Fibroblast of lung (primary cell): ENCODE measurements around the gene MESP1. TPM values are rescaled to one million over a fixed set of nuclear protein-coding genes. Genes with fewer than 3 reads are reported as not detected.

ENCODE experiments used
- DNase-seq, 2 donors: peaks; one replicate each; pipeline versions ENCODE4 v3.0.0 to v3.0.0-alpha.2; 2010; ENCODE audit warnings: low read depth in 2 of 2
- H2AFZ ChIP-seq: 2 replicates; pipeline ENCODE4 v1.5.1; 2012; ENCODE audit warnings: low read length, control low read depth, inconsistent platforms
- H3K27ac ChIP-seq: 2 replicates; pipeline ENCODE4 v1.5.1; 2011; ENCODE audit warnings: low read length, control low read depth; ENCODE audit not compliant: insufficient read depth
- H3K27me3 ChIP-seq: 2 replicates; pipeline ENCODE4 v1.5.1; 2011; ENCODE audit warnings: mild to moderate bottlenecking, low read length; ENCODE audit not compliant: control insufficient read depth, insufficient read depth
- H3K36me3 ChIP-seq: 2 replicates; pipeline ENCODE4 v1.5.1; 2011; ENCODE audit warnings: low read length; ENCODE audit not compliant: control insufficient read depth, insufficient read depth
- H3K4me1 ChIP-seq: 2 replicates; pipeline ENCODE4 v1.5.1; 2011; ENCODE audit warnings: low read length; ENCODE audit not compliant: control insufficient read depth, insufficient read depth; ENCODE audit errors: extremely low read depth
- H3K4me2 ChIP-seq: 2 replicates; pipeline ENCODE4 v1.5.1; 2011; ENCODE audit warnings: low read length, control low read depth; ENCODE audit not compliant: insufficient read depth; ENCODE audit errors: extremely low read depth
- H3K4me3 ChIP-seq, 4 experiments: fragments of 200-600 bp in 1 of 4; sonication (generic) in 1 of 4; replicated peaks in 1 of 4; 2 replicates each; pipeline ENCODE4 v1.5.1; 2011 to 2016; ENCODE audit warnings: low read length in 4 of 4, low read depth in 3 of 4, mild to moderate bottlenecking in 3 of 4, control low read depth in 2 of 4, inconsistent platforms in 1 of 4, mixed read lengths in 1 of 4; ENCODE audit not compliant: insufficient read depth in 1 of 4; ENCODE audit errors: control extremely low read depth in 1 of 4
- H3K79me2 ChIP-seq: 2 replicates; pipeline ENCODE4 v1.5.1; 2012; ENCODE audit warnings: mild to moderate bottlenecking, low read length, inconsistent platforms; ENCODE audit not compliant: control insufficient read depth, insufficient read depth
- H3K9ac ChIP-seq: 2 replicates; pipeline ENCODE4 v1.5.1; 2011; ENCODE audit warnings: mild to moderate bottlenecking, low read length, control low read depth; ENCODE audit not compliant: insufficient read depth
- H3K9me3 ChIP-seq: 2 replicates; pipeline ENCODE4 v1.5.1; 2012; ENCODE audit warnings: low read depth, low read length; ENCODE audit not compliant: control insufficient read depth, insufficient read depth
- H4K20me1 ChIP-seq: 2 replicates; pipeline ENCODE4 v1.5.1; 2011; ENCODE audit warnings: low read length; ENCODE audit not compliant: control insufficient read depth, insufficient read depth; ENCODE audit errors: extremely low read depth
- EZH2 ChIP-seq: IDR thresholded peaks from 2 replicates; pipeline ENCODE4 v1.5.1; 2012; ENCODE audit warnings: low read length, control low read depth, mild to moderate bottlenecking; ENCODE audit errors: missing control alignments
- polyA plus RNA-seq, 2 donors: library from polyadenylated mRNA; depleted of rRNA in 1 of 2; stranded (reverse) in 1 of 2; unstranded in 1 of 2; fragments of >200 nt; gene quantifications; 2 replicates each; pipeline ENCODE4 v1.2.1, GENCODE V29; 2011 to 2012; ENCODE audit warnings: missing spikeins in 1 of 2
- total RNA-seq: library from RNA; depleted of rRNA; stranded (reverse); fragments of >200 nt; gene quantifications from 2 replicates; pipeline ENCODE4 v1.2.1, GENCODE V29; 2014
- TF ChIP-seq, protein P1 (sequence below), 2 donors: IDR thresholded peaks in 1 of 2; conservative IDR thresholded peaks in 1 of 2; 1 replicate in 1 of 2; 2 replicates in 1 of 2; pipeline ENCODE4 v1.5.1; 2011 to 2012; ENCODE audit warnings: low read length in 2 of 2, control low read depth in 1 of 2, inconsistent platforms in 1 of 2, low read depth in 1 of 2, mild to moderate bottlenecking in 1 of 2

Gene MESP1
- total and polyA plus RNA-seq, 2 donors (not counting 1 experiment from before 2014, with no cell fraction given), result 1.3 TPM; not detected in 1

GRCh38 chr15:89747708-89748682 lies 3.1 kb downstream of the MESP1 start:
- H3K4me1 ChIP-seq, result peaks cover 4% of the 10 kb centered on the region
- no peak overlapping the region for H3K9ac ChIP-seq
- no peak overlapping the region for H3K4me2 ChIP-seq
- TF ChIP-seq, protein P1, sequence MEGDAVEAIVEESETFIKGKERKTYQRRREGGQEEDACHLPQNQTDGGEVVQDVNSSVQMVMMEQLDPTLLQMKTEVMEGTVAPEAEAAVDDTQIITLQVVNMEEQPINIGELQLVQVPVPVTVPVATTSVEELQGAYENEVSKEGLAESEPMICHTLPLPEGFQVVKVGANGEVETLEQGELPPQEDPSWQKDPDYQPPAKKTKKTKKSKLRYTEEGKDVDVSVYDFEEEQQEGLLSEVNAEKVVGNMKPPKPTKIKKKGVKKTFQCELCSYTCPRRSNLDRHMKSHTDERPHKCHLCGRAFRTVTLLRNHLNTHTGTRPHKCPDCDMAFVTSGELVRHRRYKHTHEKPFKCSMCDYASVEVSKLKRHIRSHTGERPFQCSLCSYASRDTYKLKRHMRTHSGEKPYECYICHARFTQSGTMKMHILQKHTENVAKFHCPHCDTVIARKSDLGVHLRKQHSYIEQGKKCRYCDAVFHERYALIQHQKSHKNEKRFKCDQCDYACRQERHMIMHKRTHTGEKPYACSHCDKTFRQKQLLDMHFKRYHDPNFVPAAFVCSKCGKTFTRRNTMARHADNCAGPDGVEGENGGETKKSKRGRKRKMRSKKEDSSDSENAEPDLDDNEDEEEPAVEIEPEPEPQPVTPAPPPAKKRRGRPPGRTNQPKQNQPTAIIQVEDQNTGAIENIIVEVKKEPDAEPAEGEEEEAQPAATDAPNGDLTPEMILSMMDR (conservative IDR thresholded peaks at IDR 0.05 in 1 of 2, IDR thresholded peaks at IDR 0.05 in 1 of 2; ENCODE audit: low read depth in 1 of 2, low read length in 2 of 2), result no peak
- no peak for TF ChIP-seq EZH2
- H3K27ac ChIP-seq, result no peak overlapping the region
- no peak overlapping the region for H2AFZ ChIP-seq
- DNase-seq, result no peak
- H3K36me3 ChIP-seq, result no peaks in the 10 kb centered on the region
- peaks cover 17% of the 10 kb centered on the region for H3K27me3 ChIP-seq
- H4K20me1 ChIP-seq, result no peaks in the 10 kb centered on the region
- H3K4me3 ChIP-seq, result no peak overlapping the region
- no peaks in the 10 kb centered on the region for H3K79me2 ChIP-seq
- H3K9me3 ChIP-seq, result no peaks in the 10 kb centered on the region

DNA sequence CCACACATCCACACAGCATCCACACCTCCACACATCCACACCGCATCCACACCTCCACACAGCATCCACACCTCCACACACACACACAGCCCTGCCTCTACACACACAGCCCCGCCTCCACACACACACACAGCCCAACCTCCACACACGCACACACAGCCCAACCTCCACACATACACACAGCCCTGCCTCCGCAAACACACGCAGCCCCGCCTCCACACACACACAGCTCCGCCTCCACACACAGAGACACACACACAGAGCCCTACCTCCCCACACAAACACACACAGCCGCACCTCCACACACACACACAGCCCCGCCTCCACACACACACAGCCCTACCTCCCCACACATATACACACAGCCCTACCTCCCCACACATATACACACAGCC lies 4.7 kb downstream of the MESP1 start:
- no peak overlapping the region for H3K4me3 ChIP-seq
- DNase-seq, result no peak
- no peaks in the 10 kb centered on the region for H3K79me2 ChIP-seq
- H3K9me3 ChIP-seq, result no peaks in the 10 kb centered on the region
- H3K27me3 ChIP-seq, result peaks cover 17% of the 10 kb centered on the region
- H2AFZ ChIP-seq, result no peak overlapping the region
- H3K36me3 ChIP-seq, result no peaks in the 10 kb centered on the region
- no peak overlapping the region for H3K27ac ChIP-seq
- H4K20me1 ChIP-seq, result no peaks in the 10 kb centered on the region
- TF ChIP-seq, protein P1 (conservative IDR thresholded peaks at IDR 0.05 in 1 of 2, IDR thresholded peaks at IDR 0.05 in 1 of 2; ENCODE audit: low read depth in 1 of 2, low read length in 2 of 2), result no peak
- no peak for TF ChIP-seq EZH2
- no peak overlapping the region for H3K4me2 ChIP-seq
- H3K4me1 ChIP-seq, result peaks cover 4% of the 10 kb centered on the region
- no peak overlapping the region for H3K9ac ChIP-seq

GRCh38 chr15:89745768-89746167 lies 5.3 kb downstream of the MESP1 start:
- Histone ChIP-seq H3K4me1 (peaks cover 4% of the 10 kb centered on the region), H2AFZ (no peak overlapping the region), H3K4me3 (no peak overlapping the region), H3K79me2 (no peaks in the 10 kb centered on the region), H3K36me3 (no peaks in the 10 kb centered on the region), H3K4me2 (no peak overlapping the region), H3K9ac (no peak overlapping the region), H4K20me1 (no peaks in the 10 kb centered on the region), H3K9me3 (no peaks in the 10 kb centered on the region), H3K27me3 (peaks cover 17% of the 10 kb centered on the region), H3K27ac (no peak overlapping the region)
- DNase-seq, result no peak
- TF ChIP-seq, protein P1 (conservative IDR thresholded peaks at IDR 0.05 in 1 of 2, IDR thresholded peaks at IDR 0.05 in 1 of 2; ENCODE audit: low read depth in 1 of 2, low read length in 2 of 2), result no peak
- TF ChIP-seq EZH2, result no peak
